CD4-positive, CD25-positive, alpha-beta regulatory T cell (primary cell): ENCODE measurements around the gene ZNF625. TPM values are rescaled to one million over a fixed set of nuclear protein-coding genes. Genes with fewer than 3 reads are reported as not detected.

Experiments
- ATAC-seq, 2 donors: fragments of 150-1000 bp; cut with Tn5 transposase; one replicate each; pipeline ENCODE4 v1.10.0; 2021; ENCODE audit warnings: low read depth in 2 of 2, moderate number of reproducible peaks in 2 of 2, moderate library complexity in 1 of 2
- DNase-seq, 3 donors: peaks; one replicate each; pipeline versions ENCODE4 v3.0.0 to v3.0.0-alpha.2; 2012 to 2022; ENCODE audit warnings: mixed read lengths in 1 of 3
- H3K27ac ChIP-seq: one replicate; pipeline ENCODE4 v1.7.0; 2013; ENCODE audit warnings: mild to moderate bottlenecking, low read length; ENCODE audit not compliant: insufficient read depth, poor library complexity, severe bottlenecking
- H3K27me3 ChIP-seq: one replicate; pipeline ENCODE4 v1.7.0; 2013; ENCODE audit warnings: low read length; ENCODE audit not compliant: control insufficient read depth, insufficient read depth
- H3K36me3 ChIP-seq: one replicate; pipeline ENCODE4 v1.7.0; 2013; ENCODE audit warnings: mild to moderate bottlenecking, low read length, moderate library complexity; ENCODE audit not compliant: control insufficient read depth, insufficient read depth
- H3K4me1 ChIP-seq: 2 replicates; pipeline ENCODE4 v1.7.0; 2013; ENCODE audit warnings: mild to moderate bottlenecking, low read length; ENCODE audit not compliant: insufficient read depth, control insufficient read depth, poor library complexity, severe bottlenecking
- H3K4me3 ChIP-seq: one replicate; pipeline ENCODE4 v1.7.0; 2013; ENCODE audit warnings: low read depth, mild to moderate bottlenecking, low read length, moderate library complexity
- H3K9me3 ChIP-seq, 2 experiments: 1 replicate in 1 of 2; 2 replicates in 1 of 2; pipeline ENCODE4 v1.7.0; 2013; ENCODE audit warnings: low read length in 2 of 2, mild to moderate bottlenecking in 1 of 2, moderate library complexity in 1 of 2; ENCODE audit not compliant: control insufficient read depth in 2 of 2
- H3K27ac Mint-ChIP-seq, 3 donors: one replicate each; pipeline ENCODE4 v1.8.0; 2020 to 2022; ENCODE audit warnings: mild to moderate bottlenecking in 3 of 3, mixed read lengths in 3 of 3, moderate library complexity in 2 of 3
- H3K27me3 Mint-ChIP-seq: one replicate; pipeline ENCODE4 v1.8.0; 2022; ENCODE audit warnings: mild to moderate bottlenecking, mixed read lengths
- H3K36me3 Mint-ChIP-seq: one replicate; pipeline ENCODE4 v1.8.0; 2020; ENCODE audit warnings: mixed read lengths
- H3K4me1 Mint-ChIP-seq, 4 donors: one replicate each; pipeline ENCODE4 v1.8.0; 2020 to 2022; ENCODE audit warnings: mixed read lengths in 4 of 4, mild to moderate bottlenecking in 1 of 4
- H3K4me3 Mint-ChIP-seq, 4 donors: one replicate each; pipeline ENCODE4 v1.8.0; 2020 to 2022; ENCODE audit warnings: mild to moderate bottlenecking in 4 of 4, mixed read lengths in 4 of 4, moderate library complexity in 3 of 4
- H3K9me3 Mint-ChIP-seq, 7 donors: one replicate each; pipeline ENCODE4 v1.8.0; 2020 to 2022; ENCODE audit warnings: mixed read lengths in 7 of 7, mild to moderate bottlenecking in 3 of 7, moderate library complexity in 2 of 7
- polyA plus RNA-seq, 4 donors: library from polyadenylated mRNA; unstranded; fragments of 300-500 nt; fragmentation: Illumina TruSeq; gene quantifications; one replicate each; pipeline ENCODE4 v1.2.3, GENCODE V29; 2021
- total RNA-seq: library from RNA; stranded (reverse); gene quantifications from one replicate; pipeline ENCODE4 v1.2.3, GENCODE V29; 2022

Gene ZNF625
- total and polyA plus RNA-seq, 5 donors from 2014 or later, result 0.24 to 2.7 (median 1.4) TPM

DNA sequence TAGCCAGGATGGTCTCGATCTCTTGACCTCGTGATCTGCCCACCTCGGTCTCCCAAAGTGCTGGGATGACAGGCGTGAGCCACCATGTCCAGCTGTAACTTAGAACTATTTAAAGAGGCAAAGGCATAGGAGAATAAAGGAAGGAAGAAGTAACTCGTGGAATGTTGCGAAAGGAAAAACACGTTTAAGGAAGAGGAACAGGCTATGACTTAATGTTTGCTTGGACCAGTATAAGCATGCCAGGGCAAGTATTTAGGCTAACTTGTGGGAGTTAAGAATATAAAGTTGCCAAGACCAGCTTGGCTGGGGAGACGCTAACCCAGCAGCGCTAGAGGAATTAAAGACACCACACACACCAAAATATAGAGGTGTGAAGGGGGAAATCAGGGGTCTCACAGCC is 58.5 kb downstream of the ZNF625 start:
- Histone ChIP-seq H3K4me3 (no peak overlapping the region), H3K27ac (no peak overlapping the region), H3K27me3 (no peaks in the 10 kb centered on the region), H3K9me3 (peaks cover 0 to 8% of the 10 kb centered on the region in 2 experiments), H3K4me1 (no peaks in the 10 kb centered on the region), H3K36me3 (no peaks in the 10 kb centered on the region)
- peaks cover 0 to 2% (median under 1%) of the 10 kb centered on the region in 4 donors for H3K4me1 Mint-ChIP-seq
- peaks cover 2 to 20% (median 6%) of the 10 kb centered on the region in 7 donors for H3K9me3 Mint-ChIP-seq
- ATAC-seq (no peak), DNase-seq (no peak)
- H3K36me3 Mint-ChIP-seq, result no peaks in the 10 kb centered on the region
- H3K27me3 Mint-ChIP-seq, result no peaks in the 10 kb centered on the region
- H3K4me3 Mint-ChIP-seq, result no peak overlapping the region
- H3K27ac Mint-ChIP-seq, result no peak overlapping the region

- Histone ChIP-seq H3K9me3 (peaks cover 0 to 8% of the 10 kb centered on the region in 2 experiments), H3K27me3 (no peaks in the 10 kb centered on the region), H3K4me1 (no peaks in the 10 kb centered on the region), H3K4me3 (no peak overlapping the region), H3K36me3 (no peaks in the 10 kb centered on the region), H3K27ac (no peak overlapping the region)
- Mint-ChIP-seq H3K36me3 (no peaks in the 10 kb centered on the region), H3K27ac (no peak overlapping the region), H3K4me1 (peaks cover 0 to 15% (median 5%) of the 10 kb centered on the region in 4 donors), H3K27me3 (peaks cover 4% of the 10 kb centered on the region), H3K9me3 (peaks cover 2 to 19% (median 6%) of the 10 kb centered on the region in 7 donors), H3K4me3 (no peak overlapping the region)
- no peak for ATAC-seq
- DNase-seq, result no peak
These were observed 61.3 kb downstream of the ZNF625 start for GRCh38 chr19:12095111-12095790.

Other genes with a start within 250 kb of the ZNF625 start
- 17.1 TPM for gene ZNF700, start 231.6 kb downstream of the ZNF625 start, total RNA-seq
- 1 to 10 TPM; 3.6 to 5.1 (median 4.3) TPM for gene ZNF700, start 231.6 kb downstream of the ZNF625 start, polyA plus RNA-seq
- 3.2 TPM for gene ZNF763, start 191.7 kb downstream of the ZNF625 start, total RNA-seq
- 1 to 10 TPM; 1.9 to 3.0 (median 2.5) TPM for gene ZNF763, start 191.7 kb downstream of the ZNF625 start, polyA plus RNA-seq
- gene ZNF433, start 121.1 kb downstream of the ZNF625 start, total RNA-seq, result 0.49 TPM
- 1 to 10 TPM in 3 of 4 donors, under 1 TPM in 1; 0.61 to 3.3 (median 2.1) TPM for gene ZNF433, start 121.1 kb downstream of the ZNF625 start, polyA plus RNA-seq
- not detected for gene ZNF878, start 103.8 kb downstream of the ZNF625 start, total RNA-seq
- under 1 TPM in 1 of 4 donors, not detected in 3; 0.22 TPM for gene ZNF878, start 103.8 kb downstream of the ZNF625 start, polyA plus RNA-seq
- gene ZNF844, start 92.0 kb downstream of the ZNF625 start, total RNA-seq, result 5.0 TPM
- gene ZNF844, start 92.0 kb downstream of the ZNF625 start, polyA plus RNA-seq, result 1 to 10 TPM; 1.1 to 4.1 (median 2.4) TPM
- gene ZNF20, start 16.4 kb downstream of the ZNF625 start, total RNA-seq, result 2.4 TPM
- 1 to 10 TPM; 2.5 to 4.8 (median 3.1) TPM for gene ZNF20, start 16.4 kb downstream of the ZNF625 start, polyA plus RNA-seq
- 32.2 TPM for gene ZNF136, start 6.4 kb upstream of the ZNF625 start, total RNA-seq
- gene ZNF136, start 6.4 kb upstream of the ZNF625 start, polyA plus RNA-seq, result 10 to 100 TPM; 11.3 to 22.7 (median 16.8) TPM
- 22.9 TPM for gene ZNF44, start 138.1 kb upstream of the ZNF625 start, total RNA-seq
- gene ZNF44, start 138.1 kb upstream of the ZNF625 start, polyA plus RNA-seq, result 10 to 100 TPM; 22.5 to 27.0 (median 24.3) TPM
- 1.2 TPM for gene ZNF563, start 176.9 kb upstream of the ZNF625 start, total RNA-seq
- 10 to 100 TPM in 1 of 4 donors, 1 to 10 TPM in 3; 4.0 to 10.1 (median 6.7) TPM for gene ZNF563, start 176.9 kb upstream of the ZNF625 start, polyA plus RNA-seq
- gene ZNF442, start 208.9 kb upstream of the ZNF625 start, total RNA-seq, result 0.54 TPM
- gene ZNF442, start 208.9 kb upstream of the ZNF625 start, polyA plus RNA-seq, result 1 to 10 TPM in 1 of 4 donors, under 1 TPM in 3; 0.48 to 2.3 (median 0.75) TPM
- 1.8 TPM for gene ZNF799, start 244.5 kb upstream of the ZNF625 start, total RNA-seq
- 1 to 10 TPM; 2.1 to 8.1 (median 5.8) TPM for gene ZNF799, start 244.5 kb upstream of the ZNF625 start, polyA plus RNA-seq